H1 (cell line): ENCODE measurements around the gene THTPA. TPM values are rescaled to one million over a fixed set of nuclear protein-coding genes. Genes with fewer than 3 reads are reported as not detected.

Experiments used
- CTCF ChIA-PET: fragments of 300-600 bp; sonication (Branson Sonifier 250); formaldehyde crosslinking; loops from one replicate; lab custom pipeline; 2021; ENCODE audit not compliant: partially characterized antibody; lab: Charles Lee
- POLR2A ChIA-PET: fragments of 300-600 bp; sonication (Branson Sonifier 250); formaldehyde crosslinking; loops from one replicate; lab custom pipeline; 2021; ENCODE audit warnings: inconsistent platforms; ENCODE audit not compliant: partially characterized antibody; lab: Charles Lee
- DNase-seq, 2 experiments: peaks; one replicate each; pipeline versions ENCODE4 v3.0.0 to v3.0.0-alpha.2; 2010 to 2022; ENCODE audit warnings: low spot score in 2 of 2, low read depth in 1 of 2, mixed read lengths in 1 of 2
- FAIRE-seq: peaks from 2 replicates; lab custom pipeline; 2011; peaks lifted over from hg19 to GRCh38; lab: Jason Lieb, UNC
- H2AFZ ChIP-seq: 2 replicates; pipeline ENCODE4 v1.8.1; 2012; ENCODE audit warnings: low read length, inconsistent platforms
- H2AK5ac ChIP-seq: 2 replicates; pipeline ENCODE4 v1.6.1; 2013; ENCODE audit warnings: low read depth, low read length
- H2BK120ac ChIP-seq: replicated peaks from 2 replicates; pipeline ENCODE3; 2013; ENCODE audit warnings: low read depth, low read length, inconsistent platforms
- H2BK12ac ChIP-seq: 2 replicates; pipeline ENCODE4 v1.6.1; 2013; ENCODE audit warnings: low read depth, low read length
- H2BK15ac ChIP-seq: 2 replicates; pipeline ENCODE4 v1.6.1; 2013; ENCODE audit warnings: low read length
- H2BK20ac ChIP-seq: 2 replicates; pipeline ENCODE4 v1.6.1; 2013; ENCODE audit warnings: low read length
- H2BK5ac ChIP-seq: 2 replicates; pipeline ENCODE4 v1.6.1; 2013; ENCODE audit warnings: low read depth, low read length
- H3K14ac ChIP-seq: 2 replicates; pipeline ENCODE4 v1.6.1; 2013; ENCODE audit warnings: inconsistent platforms; ENCODE audit not compliant: insufficient read length
- H3K18ac ChIP-seq: 2 replicates; pipeline ENCODE4 v1.6.1; 2013; ENCODE audit warnings: low read length; ENCODE audit errors: extremely low read depth
- H3K23ac ChIP-seq: 2 replicates; pipeline ENCODE4 v1.6.1; 2013; ENCODE audit warnings: inconsistent platforms; ENCODE audit not compliant: insufficient read length
- H3K23me2 ChIP-seq: 2 replicates; pipeline ENCODE4 v1.6.1; 2013; ENCODE audit warnings: low read depth, low read length
- H3K27ac ChIP-seq: 2 replicates; pipeline ENCODE4 v1.6.1; 2011; ENCODE audit warnings: low read depth, low read length, inconsistent platforms
- H3K27me3 ChIP-seq, 4 experiments: replicated peaks in 1 of 4; 1 replicate in 1 of 4; 2 replicates in 3 of 4; pipeline versions ENCODE4 v1.6.1 to v1.8.1; 2011 to 2013; ENCODE audit warnings: low read length in 3 of 4, mild to moderate bottlenecking in 3 of 4, inconsistent platforms in 2 of 4, mixed read lengths in 2 of 4, moderate library complexity in 1 of 4; ENCODE audit not compliant: control insufficient read depth in 3 of 4, insufficient read depth in 3 of 4; ENCODE audit errors: extremely low read depth in 1 of 4
- H3K36me3 ChIP-seq, 4 experiments: 2 replicates each; pipeline versions ENCODE4 v1.6.1 to v1.8.1; 2011 to 2013; ENCODE audit warnings: mild to moderate bottlenecking in 4 of 4, low read length in 3 of 4, moderate library complexity in 2 of 4, control low read depth in 1 of 4, inconsistent platforms in 1 of 4; ENCODE audit not compliant: insufficient read depth in 4 of 4, control insufficient read depth in 2 of 4
- H3K4ac ChIP-seq: replicated peaks from 2 replicates; pipeline ENCODE3; 2013; ENCODE audit warnings: low read length, low read depth, mixed read lengths, inconsistent platforms; ENCODE audit not compliant: insufficient read length
- H3K4me1 ChIP-seq, 4 experiments: replicated peaks in 1 of 4; 1 replicate in 1 of 4; 2 replicates in 3 of 4; pipeline versions ENCODE4 v1.6.1 to v1.8.1; 2011 to 2013; ENCODE audit warnings: low read length in 3 of 4, inconsistent platforms in 2 of 4, mixed read lengths in 1 of 4; ENCODE audit not compliant: insufficient read depth in 4 of 4, control insufficient read depth in 3 of 4
- H3K4me2 ChIP-seq, 2 experiments: 2 replicates each; pipeline versions ENCODE4 v1.6.1 to v1.8.1; 2011 to 2013; ENCODE audit warnings: low read depth in 2 of 2, low read length in 2 of 2, control low read depth in 1 of 2, inconsistent platforms in 1 of 2, mild to moderate bottlenecking in 1 of 2; ENCODE audit not compliant: insufficient read depth in 1 of 2
- H3K4me3 ChIP-seq, 4 experiments: fragments of 200-600, 300-600 bp in 1 of 4; sonication (generic), shearing (Covaris generic), sonication (Bioruptor Twin) in 1 of 4; 2 replicates each; pipeline versions ENCODE4 v1.5.1 to v1.8.1; 2011 to 2016; ENCODE audit warnings: low read length in 4 of 4, low read depth in 3 of 4, control low read depth in 2 of 4, inconsistent platforms in 2 of 4, mild to moderate bottlenecking in 2 of 4, mixed read lengths in 1 of 4, moderate library complexity in 1 of 4; ENCODE audit not compliant: insufficient read depth in 2 of 4; ENCODE audit errors: extremely low read depth in 1 of 4
- H3K56ac ChIP-seq: replicated peaks from 2 replicates; pipeline ENCODE3; 2013; ENCODE audit warnings: low read depth, mild to moderate bottlenecking, mixed read lengths, low read length, inconsistent platforms; ENCODE audit not compliant: insufficient read length
- H3K79me1 ChIP-seq: 2 replicates; pipeline ENCODE4 v1.6.1; 2013; ENCODE audit warnings: low read depth, low read length, control low read depth
- H3K79me2 ChIP-seq, 2 experiments: 2 replicates each; pipeline versions ENCODE4 v1.6.1 to v1.8.1; 2012 to 2013; ENCODE audit warnings: low read length in 2 of 2, mild to moderate bottlenecking in 2 of 2, inconsistent platforms in 1 of 2; ENCODE audit not compliant: insufficient read depth in 2 of 2, control insufficient read depth in 1 of 2
- H3K9ac ChIP-seq, 4 experiments: replicated peaks in 1 of 4; 1 replicate in 1 of 4; 2 replicates in 3 of 4; pipeline versions ENCODE4 v1.6.1 to v1.8.1; 2011 to 2013; ENCODE audit warnings: low read depth in 3 of 4, low read length in 3 of 4, control low read depth in 2 of 4, mild to moderate bottlenecking in 2 of 4, moderate library complexity in 2 of 4, inconsistent platforms in 1 of 4; ENCODE audit errors: extremely low read depth in 1 of 4
- H3K9me3 ChIP-seq, 2 experiments: 2 replicates each; pipeline versions ENCODE4 v1.6.1 to v1.8.1; 2012 to 2013; ENCODE audit warnings: mild to moderate bottlenecking in 2 of 2, moderate library complexity in 2 of 2, control low read depth in 1 of 2, inconsistent platforms in 1 of 2, low read depth in 1 of 2, low read length in 1 of 2, mixed read lengths in 1 of 2; ENCODE audit not compliant: insufficient read depth in 2 of 2
- H4K20me1 ChIP-seq, 2 experiments: replicated peaks in 1 of 2; 2 replicates each; pipeline versions ENCODE3 to v1.8.1; 2011 to 2013; ENCODE audit warnings: inconsistent platforms in 2 of 2, low read length in 2 of 2, mild to moderate bottlenecking in 1 of 2; ENCODE audit not compliant: insufficient read depth in 2 of 2, control insufficient read depth in 1 of 2
- H4K5ac ChIP-seq: 2 replicates; pipeline ENCODE4 v1.6.1; 2013; ENCODE audit warnings: low read length, low read depth, mixed read lengths, inconsistent platforms; ENCODE audit not compliant: insufficient read length
- H4K8ac ChIP-seq: 2 replicates; pipeline ENCODE4 v1.8.0; 2013; ENCODE audit warnings: mild to moderate bottlenecking, moderate library complexity, low read length, inconsistent platforms; ENCODE audit not compliant: insufficient read depth; ENCODE audit errors: extremely low read depth
- H4K91ac ChIP-seq: replicated peaks from 2 replicates; pipeline ENCODE3; 2013; ENCODE audit warnings: low read length, mixed read lengths, inconsistent platforms; ENCODE audit not compliant: insufficient read length
- BACH1 ChIP-seq: IDR thresholded peaks from 2 replicates; pipeline ENCODE4 v1.6.1; 2012; ENCODE audit warnings: low read length, improper control_type of control experiment
- JUND ChIP-seq: IDR thresholded peaks from 2 replicates; pipeline ENCODE4 v1.6.1; 2011; ENCODE audit warnings: mild to moderate bottlenecking, improper control_type of control experiment, low read length
- MAX ChIP-seq: IDR thresholded peaks from 2 replicates; pipeline ENCODE4 v1.6.1; 2012; ENCODE audit warnings: inconsistent platforms
- RAD21 ChIP-seq, 2 experiments: IDR thresholded peaks in 1 of 2; conservative IDR thresholded peaks in 1 of 2; 2 replicates each; pipeline ENCODE4 v1.6.1; 2011; ENCODE audit warnings: low read depth in 2 of 2, low read length in 2 of 2, improper control_type of control experiment in 1 of 2, inconsistent platforms in 1 of 2, mild to moderate bottlenecking in 1 of 2, moderate library complexity in 1 of 2
- SP1 ChIP-seq: IDR thresholded peaks from 2 replicates; pipeline ENCODE4 v1.6.1; 2011; ENCODE audit warnings: low read depth, low read length
- YY1 ChIP-seq: IDR thresholded peaks from 2 replicates; pipeline ENCODE4 v1.6.1; 2011; ENCODE audit warnings: low read depth, mild to moderate bottlenecking, low read length
- WGBS, 2 experiments: shearing (Covaris generic) in 1 of 2; methylation state at CpG; one replicate each; pipeline versions ENCODE4 v1.1.6 to v1.1.7; 2013 to 2015; ENCODE audit warnings: low lambda C conversion rate in 2 of 2, mixed read lengths in 2 of 2, inconsistent platforms in 1 of 2, low coverage in 1 of 2, missing lambda C conversion rate in 1 of 2; ENCODE audit not compliant: insufficient replicate concordance in 2 of 2, insufficient coverage in 1 of 2, insufficient read length in 1 of 2; ENCODE audit errors: extremely low coverage in 1 of 2, missing lambda C conversion rate in 1 of 2; 5-methylcytosine and 5-hydroxymethylcytosine counted together
- polyA plus RNA-seq, 7 experiments: library from polyadenylated mRNA; depleted of rRNA in 3 of 7; stranded (reverse) in 5 of 7; unstranded in 2 of 7; fragments of >200 nt in 5 of 7; fragments of 200-250 nt in 2 of 7; gene quantifications; 1 replicate in 5 of 7; 2 replicates in 1 of 7; 4 replicates in 1 of 7; pipeline versions ENCODE4 v1.2.1 to v1.2.3, GENCODE V29; 2011 to 2013; ENCODE audit warnings: missing spikeins in 2 of 7, mixed read lengths in 2 of 7
- total RNA-seq: library from RNA; stranded (reverse); fragmentation: NEBNext Ultra II Directional; extraction: Animal tissue kit (Norgen Biotek cat#: 25700); gene quantifications from 2 replicates; pipeline ENCODE4 v1.2.1, GENCODE V29; 2021

THTPA gene
- total and polyA plus RNA-seq, 2 of the 8 experiments (the other 6 are each of a cell fraction or from before 2014, with no cell fraction given): 16.6 to 19.0 TPM

- no peaks in the 10 kb centered on the region for H4K20me1 ChIP-seq
- H2BK15ac ChIP-seq: no peak overlapping the region
- no peak overlapping the region for H4K8ac ChIP-seq
- no peak overlapping the region for H3K4me3 ChIP-seq
- no peaks in the 10 kb centered on the region for H3K27me3 ChIP-seq
- DNase-seq: no peak
- POLR2A ChIA-PET: interaction anchor here (1.0 to 1.5 kb wide), 4 partner anchors 11 to 310 kb away, joined by 3 to 5 read pairs (median 4); no protein-coding TSS in a partner anchor
- no peak overlapping the region for H4K5ac ChIP-seq
- H2BK12ac ChIP-seq: no peak overlapping the region
- H3K23ac ChIP-seq: no peak overlapping the region
- CTCF ChIA-PET: interaction anchor here (0.6 to 1.9 kb wide), 6 partner anchors 12 to 1307 kb away, joined by 3 to 6 read pairs (median 3); no protein-coding TSS in a partner anchor
- H3K18ac ChIP-seq: no peak overlapping the region
- TF ChIP-seq RAD21 (IDR thresholded peaks at IDR 0.05 in 1 of 2, conservative IDR thresholded peaks at IDR 0.05 in 1 of 2; ENCODE audit: low read depth in 2 of 2, low read length in 2 of 2) (no peak), BACH1 (no peak), SP1 (no peak), JUND (no peak), MAX (no peak), YY1 (no peak)
- no peaks in the 10 kb centered on the region for H3K79me1 ChIP-seq
- peaks cover 0 to 9% (median 4%) of the 10 kb centered on the region in 4 experiments; a peak in 6 of 7 replicates for H3K4me1 ChIP-seq
- no peak overlapping the region for H3K27ac ChIP-seq
- no peak overlapping the region for H3K56ac ChIP-seq
- H3K14ac ChIP-seq: no peak overlapping the region
- no peak overlapping the region for H2BK120ac ChIP-seq
- no peak overlapping the region for H2AK5ac ChIP-seq
- H2AFZ ChIP-seq: no peak overlapping the region
- peaks cover 3% of the 10 kb centered on the region; the same call in 1 of the 2 replicates for H3K23me2 ChIP-seq
- no peak overlapping the region for H3K9ac ChIP-seq
- H3K4ac ChIP-seq: no peak overlapping the region
- no peak for FAIRE-seq
- H2BK20ac ChIP-seq: no peak overlapping the region
- H3K9me3 ChIP-seq: no peaks in the 10 kb centered on the region; a peak in 1 of 4 replicates
- no peak overlapping the region for H3K4me2 ChIP-seq
- no peaks in the 10 kb centered on the region for H3K79me2 ChIP-seq
- no peak overlapping the region for H2BK5ac ChIP-seq
- H4K91ac ChIP-seq: no peak overlapping the region
- H3K36me3 ChIP-seq: no peaks in the 10 kb centered on the region
- WGBS, 2 experiments: 94% methylated on average over 3 of the region's 3 CpGs; no CpG with 5 or more reads in 1 of the 2 experiments
These were observed 27.1 kb downstream of the THTPA start for GRCh38 chr14:23582906-23583760.
